ENCODE results near the gene GMEB2. TPM values are rescaled to one million over a fixed set of nuclear protein-coding genes. Genes with fewer than 3 reads are reported as not detected.

GMEB2 gene
- total and polyA plus RNA-seq, 10 of the 15 experiments (the other 5 are each of a cell fraction or from before 2014, with no cell fraction given), result 0.08 to 15.1 (median 6.9) TPM

- no peak for TF ChIP-seq ZBTB4 (CRISPR knock-in tag; IDR thresholded peaks at IDR 0.05)
- no peak for TF ChIP-seq NFXL1 (IDR thresholded peaks at IDR 0.05; ENCODE audit: borderline replicate concordance)
- no peak for TF ChIP-seq YBX1 (IDR thresholded peaks at IDR 0.05)
Observed at GRCh38 chr20:63597651-63598478, 29.0 kb downstream of the GMEB2 start (continued).

- no peak overlapping the region for H3K4me3 ChIP-seq
- no peaks in the 10 kb centered on the region for H3K27me3 ChIP-seq (replicated peaks in 1 of 2; ENCODE audit: control insufficient read depth in 2 of 2, insufficient read depth in 2 of 2, low read length in 1 of 2)
- no peak overlapping the region for H2AFZ ChIP-seq (ENCODE audit: control insufficient read depth, low read depth, low read length)
- intact Hi-C loops (cut with micrococcal nuclease; ENCODE audit: unreplicated experiment), result no loop called here
- peaks cover 7 to 10% of the 10 kb centered on the region in 2 experiments; a peak in 3 of 4 replicates for H3K36me3 ChIP-seq (ENCODE audit: control insufficient read depth in 2 of 2, insufficient read depth in 2 of 2, low read length in 1 of 2)
- SMC1A ChIA-PET (ENCODE audit: uncharacterized antibody, unreplicated experiment), result no interaction called here
- H3K27ac ChIP-seq (ENCODE audit: control insufficient read depth, insufficient read depth), result no peak overlapping the region
- no peak for FAIRE-seq
- no peaks in the 10 kb centered on the region for H3K4me1 ChIP-seq (ENCODE audit: control insufficient read depth, insufficient read depth, low read length)
- no peak for DNase-seq (ENCODE audit: low read depth, low spot score)
- ATAC-seq, result no peak
- no peaks in the 10 kb centered on the region for H3K9me3 ChIP-seq (replicated peaks; ENCODE audit: control insufficient read depth, insufficient read depth, low read length)
- RAD21 ChIA-PET (ENCODE audit: unreplicated experiment), result no interaction called here
- no peak overlapping the region for H3K9ac ChIP-seq (ENCODE audit: control insufficient read depth, insufficient read depth, low read length)
- no peaks in the 10 kb centered on the region for H4K20me1 ChIP-seq (ENCODE audit: control insufficient read depth, insufficient read depth)
- CTCF ChIA-PET, result no interaction called here
- H3K79me2 ChIP-seq (ENCODE audit: control insufficient read depth, insufficient read depth, low read length), result no peaks in the 10 kb centered on the region
- WGBS (ENCODE audit: insufficient coverage, insufficient replicate concordance, low lambda C conversion rate, missing lambda C conversion rate), result 89% methylated on average over 6 of the region's 6 CpGs
- POLR2A ChIA-PET, result no interaction called here
- H3K4me2 ChIP-seq (ENCODE audit: control insufficient read depth, insufficient read depth), result no peak overlapping the region
- no TSS peak for BruUV-seq (replicated peaks)
- in situ Hi-C loops (cut with MboI), result no loop called here
- no peak for TF ChIP-seq YY1 (IDR thresholded peaks at IDR 0.05; ENCODE audit: low read depth, low read length)
- no peak for TF ChIP-seq PAX5 (IDR thresholded peaks at IDR 0.05; ENCODE audit: borderline replicate concordance, low read depth, low read length)
- no peak for TF ChIP-seq KAT2A (conservative IDR thresholded peaks at IDR 0.05; ENCODE audit: control insufficient read depth, low read depth, low read length)
- no peak for TF ChIP-seq SMAD5 (IDR thresholded peaks at IDR 0.05; ENCODE audit: low read depth)
- no peak for TF ChIP-seq BACH1 (IDR thresholded peaks at IDR 0.05; ENCODE audit: borderline replicate concordance)
- TF ChIP-seq CBX3 (IDR thresholded peaks at IDR 0.05; ENCODE audit: borderline replicate concordance, low read depth), result no peak
- TF ChIP-seq RFX5 (IDR thresholded peaks at IDR 0.05; ENCODE audit: low read depth, low read length), result no peak
- no peak for TF ChIP-seq EP300 (IDR thresholded peaks at IDR 0.05; ENCODE audit: borderline replicate concordance in 1 of 2, control insufficient read depth in 1 of 2, low read depth in 2 of 2, low read length in 2 of 2)
Observed at GRCh38 chr20:63596423-63596822, 30.5 kb downstream of the GMEB2 start.
